GM18520 (cell line): Measurements from ENCODE around the gene MUC3A.

ENCODE experiments used
- ATAC-seq: cut with Tn5 transposase; IDR thresholded peaks from one replicate; pipeline ENCODE4 v1.9.1; 2021; ENCODE audit not compliant: unreplicated experiment

The MUC3A gene

GRCh38 chr7:100946766-100947365 is 2.5 kb upstream of the MUC3A start:
- ATAC-seq, result no peak

GRCh38 chr7:100947792-100948191 is 1.5 kb upstream of the MUC3A start:
- no peak for ATAC-seq

- ATAC-seq, result no peak
Measured at GRCh38 chr7:100949933-100950443, 654 bp downstream of the MUC3A start.

GRCh38 chr7:100951172-100951571 is 1.8 kb downstream of the MUC3A start:
- ATAC-seq, result no peak

GRCh38 chr7:100951888-100952560 is 2.7 kb downstream of the MUC3A start:
- ATAC-seq, result no peak

GRCh38 chr7:100952641-100953040 is 3.3 kb downstream of the MUC3A start:
- ATAC-seq, result no peak

- ATAC-seq, result no peak
Measured at GRCh38 chr7:100957832-100958421, 8.6 kb downstream of the MUC3A start.

GRCh38 chr7:100959894-100960293 is 10.6 kb downstream of the MUC3A start:
- ATAC-seq, result no peak

GRCh38 chr7:100962537-100962936 is 13.2 kb downstream of the MUC3A start:
- no peak for ATAC-seq

- ATAC-seq, result no peak
Measured at GRCh38 chr7:100963386-100963785, 14.1 kb downstream of the MUC3A start.

GRCh38 chr7:100963874-100964273 is 14.5 kb downstream of the MUC3A start:
- no peak for ATAC-seq

GRCh38 chr7:100964630-100965029 is 15.3 kb downstream of the MUC3A start:
- ATAC-seq, result no peak

- no peak for ATAC-seq
Measured at GRCh38 chr7:100965045-100965722, 15.8 kb downstream of the MUC3A start.

- no peak for ATAC-seq
Measured at GRCh38 chr7:100965723-100966541, 16.6 kb downstream of the MUC3A start.

GRCh38 chr7:100966542-100967291 is 17.4 kb downstream of the MUC3A start:
- no peak for ATAC-seq

- no peak for ATAC-seq
Measured at GRCh38 chr7:100967292-100967863, 18.0 kb downstream of the MUC3A start.

- no peak for ATAC-seq
Measured at GRCh38 chr7:100968031-100968430, 18.7 kb downstream of the MUC3A start.

- ATAC-seq, result no peak
Measured at GRCh38 chr7:100968650-100969049, 19.3 kb downstream of the MUC3A start.

- no peak for ATAC-seq
Measured at GRCh38 chr7:100969066-100969615, 19.8 kb downstream of the MUC3A start, which contains the start of gene MUC12. Gene MUC12 (plus strand): TSS chr7:100969565. CDS start chr7:100969623, 58 bp downstream.
